Measurements from ENCODE around the gene MAD1L1. TPM values are rescaled to one million over a fixed set of nuclear protein-coding genes. Genes with fewer than 3 reads are reported as not detected.
"Not testable (repeated sequence)": the region's sequence is repeated elsewhere in the genome, so short reads cannot be mapped to it uniquely, and the experiment has no call there.

MAD1L1 gene
- total RNA-seq, 1 donor, result 57.9 TPM

GRCh38 chr7:2076649-2077064 lies 156.1 kb downstream of the MAD1L1 start:
- no peak for DNase-seq (ENCODE audit: low read depth in 2 of 3, low spot score in 2 of 3)

DNA sequence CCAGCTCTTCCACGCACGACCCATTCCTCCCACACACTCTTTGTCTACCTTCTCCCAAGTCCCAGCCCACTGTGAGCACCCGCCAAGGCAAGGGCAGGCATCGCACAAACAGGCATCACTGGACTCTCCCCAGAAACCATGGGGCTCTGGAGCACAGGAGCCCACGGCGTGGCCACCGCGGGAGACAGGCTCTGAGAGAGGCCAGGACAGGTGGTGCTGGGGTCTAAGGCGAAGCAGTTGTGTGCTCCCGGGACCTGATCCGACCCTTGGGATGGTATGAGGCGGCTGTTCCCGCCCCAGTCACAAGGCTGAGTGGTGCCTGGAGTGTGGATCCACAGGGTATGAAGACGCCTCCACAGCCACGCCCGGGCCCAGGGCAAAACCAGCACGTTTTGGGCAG lies 156.9 kb downstream of the MAD1L1 start:
- no peak for DNase-seq (ENCODE audit: low read depth in 2 of 3, low spot score in 2 of 3)

DNA sequence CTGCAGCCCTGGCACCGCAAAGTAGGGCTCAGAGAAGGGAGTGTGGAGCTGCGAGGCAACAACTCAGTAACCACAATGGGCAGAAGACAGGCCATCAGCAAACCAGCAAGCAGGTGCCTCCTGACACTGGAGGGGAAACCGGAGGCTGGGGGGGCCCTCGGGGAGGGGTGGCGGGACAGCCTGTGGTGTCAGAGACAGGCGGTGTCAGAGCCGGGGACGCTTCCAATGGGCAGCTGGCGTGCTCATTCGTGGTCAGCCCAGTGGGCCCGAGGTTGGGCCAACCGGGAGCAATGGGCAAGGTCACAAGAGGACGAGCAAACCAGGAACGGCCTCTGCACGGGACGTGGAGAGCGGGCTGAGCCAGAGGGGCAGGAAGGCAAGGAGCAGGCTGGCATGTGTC lies 158.1 kb downstream of the MAD1L1 start:
- peak in 1 of 3 donors; percentile 43 for DNase-seq (ENCODE audit: low read depth in 2 of 3, low spot score in 2 of 3)

DNA sequence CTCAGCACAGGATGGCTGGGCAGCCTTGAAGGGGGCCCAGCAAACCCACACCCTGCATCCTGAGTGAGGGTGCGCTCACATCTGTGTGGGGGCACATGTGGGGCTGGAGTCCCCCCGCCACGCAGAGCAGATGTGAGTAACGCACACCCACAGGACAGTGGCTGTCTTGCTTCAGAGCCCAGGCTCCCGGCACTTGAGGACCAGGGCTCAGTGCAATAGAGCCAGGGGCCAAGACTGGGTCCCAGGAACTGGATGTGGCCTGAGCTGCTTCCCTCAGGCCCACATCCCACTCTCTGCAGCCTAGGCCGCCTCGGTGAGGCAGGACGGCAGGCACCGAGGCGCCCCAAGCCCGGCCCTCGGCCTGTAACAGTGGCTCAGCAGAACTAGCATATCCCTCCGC lies 159.9 kb downstream of the MAD1L1 start:
- DNase-seq (ENCODE audit: low read depth in 2 of 3, low spot score in 2 of 3), result no peak

GRCh38 chr7:2072042-2072441 lies 160.7 kb downstream of the MAD1L1 start:
- DNase-seq (ENCODE audit: low read depth in 2 of 3, low spot score in 2 of 3), result no peak

DNA sequence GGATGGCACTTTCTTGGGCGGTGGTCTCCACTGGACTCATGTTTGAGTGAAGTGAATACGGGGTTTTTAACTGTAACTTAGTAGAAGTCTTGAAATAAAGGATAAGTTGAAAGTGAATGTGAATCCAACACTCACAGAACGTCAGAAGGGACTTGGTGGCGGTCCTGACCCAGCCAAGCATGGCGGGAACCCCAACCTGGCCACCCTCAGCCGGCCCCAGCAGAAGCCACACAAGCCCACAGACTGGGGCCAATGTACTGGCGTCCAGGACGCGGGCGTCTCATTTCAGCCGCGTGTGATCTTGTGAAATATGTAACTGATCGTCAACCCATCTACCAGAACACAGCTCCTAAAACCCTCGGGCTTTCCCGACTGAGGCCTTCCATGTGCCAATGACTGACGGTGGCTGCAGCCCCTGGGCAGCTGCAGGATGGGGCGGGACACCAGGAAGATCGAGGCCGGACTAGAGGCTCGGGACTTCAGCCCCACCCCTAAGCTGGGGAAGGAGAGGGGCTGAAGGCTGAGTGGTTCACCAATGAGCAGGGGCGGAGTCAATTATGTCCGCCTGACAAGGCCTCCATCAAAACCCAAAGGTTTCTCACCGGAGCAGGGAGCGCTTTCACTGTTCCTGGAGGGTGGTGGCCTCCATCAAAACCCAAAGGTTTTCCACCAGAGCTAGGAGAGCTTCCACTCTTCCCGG lies 161.5 kb downstream of the MAD1L1 start:
- no peak for DNase-seq (ENCODE audit: low read depth in 2 of 3, low spot score in 2 of 3)

DNA sequence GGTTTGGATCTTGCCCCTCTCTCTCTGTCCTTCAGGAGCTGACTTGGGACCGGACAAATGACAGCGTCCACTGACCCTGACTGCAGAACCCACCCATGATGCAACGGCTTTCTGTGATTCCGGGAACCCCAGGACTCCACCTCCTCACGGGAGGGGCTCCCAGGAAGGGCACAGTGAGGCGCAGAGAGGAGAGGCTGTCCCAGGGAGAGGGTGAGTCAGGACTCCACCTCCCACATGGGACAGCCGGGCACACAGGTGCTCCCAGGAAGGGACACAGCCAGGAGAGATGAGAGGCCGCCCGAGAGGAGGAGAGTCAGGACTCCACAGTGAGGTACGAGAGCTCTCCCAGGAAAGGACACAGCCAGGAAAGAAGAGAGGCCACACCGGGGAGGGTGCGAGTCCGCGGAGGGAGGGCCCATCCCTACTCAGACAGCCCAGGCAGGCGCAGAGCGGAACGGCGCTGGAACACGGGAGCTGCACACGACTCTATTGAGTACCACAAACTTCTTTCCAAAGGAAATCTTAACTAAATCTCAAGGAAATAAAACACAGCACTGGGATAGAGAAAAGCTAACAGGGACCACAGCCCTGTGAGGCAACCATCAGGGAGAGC lies 162.5 kb downstream of the MAD1L1 start:
- no peak for DNase-seq (ENCODE audit: low read depth in 2 of 3, low spot score in 2 of 3)

GRCh38 chr7:2069472-2069860 lies 163.3 kb downstream of the MAD1L1 start:
- no peak for DNase-seq (ENCODE audit: low read depth in 2 of 3, low spot score in 2 of 3)

DNA sequence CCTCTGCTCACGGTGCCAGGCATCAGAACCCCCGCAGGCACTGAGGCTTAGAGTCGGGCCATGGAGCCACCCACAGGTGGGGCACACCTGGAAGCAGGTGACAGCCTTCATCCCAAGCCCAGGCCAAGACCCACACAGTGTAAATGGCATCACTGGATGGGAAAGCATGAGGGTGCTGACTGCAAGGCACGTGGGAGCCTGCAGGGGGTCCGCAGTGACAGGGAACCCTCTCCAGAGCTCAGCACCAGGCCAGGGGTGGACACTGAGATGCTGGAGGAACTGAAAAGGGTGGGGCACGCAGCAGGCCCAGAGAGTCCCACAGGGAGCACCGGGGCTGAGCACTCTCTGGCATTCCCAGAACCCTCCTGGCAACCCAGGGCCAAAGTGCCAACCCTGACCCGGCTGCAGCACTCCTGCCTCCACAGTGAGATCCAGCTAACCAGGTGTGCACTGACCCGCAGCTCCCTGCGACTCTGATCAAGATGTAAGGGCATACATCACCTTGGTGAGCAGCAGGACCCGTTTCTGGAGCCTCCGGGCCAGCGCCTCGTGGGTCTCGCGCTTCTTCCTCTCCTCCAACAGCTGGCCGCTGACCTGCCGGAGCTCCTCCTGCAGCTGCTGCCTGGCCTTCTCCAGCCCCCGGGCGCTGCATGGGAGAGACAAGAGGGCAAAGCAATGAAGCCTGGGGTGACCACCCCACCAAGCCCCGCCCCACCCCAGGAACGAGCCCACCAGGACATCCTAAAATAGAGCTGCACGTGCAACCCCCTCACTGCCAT lies 163.9 kb downstream of the MAD1L1 start:
- DNase-seq (ENCODE audit: low read depth in 2 of 3, low spot score in 2 of 3), result no peak

GRCh38 chr7:2066251-2066919 lies 166.4 kb downstream of the MAD1L1 start:
- DNase-seq (ENCODE audit: low read depth in 2 of 3, low spot score in 2 of 3), result peak in 2 of 3 donors; percentile 9 to 19

DNA sequence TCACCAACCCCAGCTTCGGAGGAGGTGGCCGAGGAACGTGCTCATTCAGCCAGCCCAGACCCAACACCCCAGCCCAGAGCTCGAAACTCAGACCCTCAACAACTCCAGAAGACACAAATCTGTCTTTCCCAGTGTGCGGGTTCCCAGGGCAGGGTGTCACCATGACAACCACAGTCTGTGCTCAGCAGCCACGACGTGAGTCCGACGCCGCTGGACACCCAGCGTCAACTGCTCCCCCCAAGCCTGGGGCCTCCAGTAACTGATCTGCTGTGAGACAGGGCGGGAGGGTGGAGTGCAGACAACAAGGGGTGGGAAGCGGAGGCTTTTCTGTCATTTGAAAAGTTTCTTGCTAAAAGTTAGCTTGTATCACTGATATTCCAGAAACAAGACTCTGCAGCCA lies 167.2 kb downstream of the MAD1L1 start:
- DNase-seq (ENCODE audit: low read depth in 2 of 3, low spot score in 2 of 3), result no peak

GRCh38 chr7:2063563-2064260 lies 169.0 kb downstream of the MAD1L1 start:
- no peak for DNase-seq (ENCODE audit: low read depth in 2 of 3, low spot score in 2 of 3)

DNA sequence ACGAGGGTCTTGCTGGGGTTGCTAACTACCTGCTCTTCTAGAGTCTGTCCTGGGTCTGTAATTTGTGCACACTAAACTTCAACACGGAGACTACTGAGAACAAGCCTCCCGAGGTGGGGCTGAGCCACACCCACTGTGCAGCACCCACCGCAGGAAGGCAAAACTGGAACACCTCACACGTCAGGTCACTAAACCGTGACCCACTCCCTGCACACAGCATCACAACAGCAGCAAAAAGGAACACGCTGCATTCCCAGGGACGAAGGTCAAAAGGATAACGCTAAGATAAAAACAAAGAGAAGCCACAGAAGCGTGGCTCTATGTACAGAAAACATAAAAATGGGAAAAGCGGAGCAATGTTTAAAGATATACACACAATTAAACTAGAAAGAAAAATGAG lies 170.1 kb downstream of the MAD1L1 start:
- no peak for DNase-seq (ENCODE audit: low read depth in 2 of 3, low spot score in 2 of 3)

DNA sequence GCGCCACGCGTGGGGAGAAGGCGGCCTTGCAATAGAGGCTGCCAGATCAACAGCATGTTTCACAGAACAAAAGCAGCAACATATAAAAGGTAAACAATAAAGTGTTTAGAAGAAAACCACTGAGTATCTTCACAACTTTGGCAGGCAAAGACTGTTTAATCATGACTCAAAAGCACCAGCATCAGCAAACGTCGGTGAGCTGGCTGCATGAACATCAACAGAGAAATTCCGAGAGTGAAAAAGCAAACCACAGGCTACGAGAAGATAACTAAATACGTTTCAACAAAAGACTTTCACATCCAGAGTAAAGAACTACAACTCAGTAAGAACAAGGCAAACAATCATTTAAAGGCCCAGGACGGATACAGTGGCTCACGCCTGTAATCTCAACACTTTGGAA lies 172.0 kb downstream of the MAD1L1 start:
- DNase-seq (ENCODE audit: low read depth in 2 of 3, low spot score in 2 of 3), result no peak

- DNase-seq (ENCODE audit: low read depth in 2 of 3, low spot score in 2 of 3), result no peak
Observed at GRCh38 chr7:2059964-2060700, 172.6 kb downstream of the MAD1L1 start.

DNA sequence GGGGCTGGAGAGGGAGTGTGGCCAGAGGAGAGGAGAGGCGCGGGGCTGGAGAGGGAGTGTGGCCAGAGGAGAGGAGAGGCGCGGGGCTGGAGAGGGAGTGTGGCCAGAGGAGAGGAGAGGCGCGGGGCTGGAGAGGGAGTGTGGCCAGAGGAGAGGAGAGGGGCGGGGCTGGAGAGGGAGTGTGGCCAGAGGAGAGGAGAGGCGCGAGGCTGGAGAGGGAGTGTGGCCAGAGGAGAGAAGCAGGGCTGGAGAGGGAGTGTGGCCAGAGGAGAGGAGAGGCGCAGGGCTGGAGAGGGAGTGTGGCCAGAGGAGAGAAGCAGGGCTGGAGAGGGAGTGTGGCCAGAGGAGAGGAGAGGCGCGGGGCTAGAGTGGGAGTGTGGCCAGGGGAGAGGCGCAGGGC lies 174.5 kb downstream of the MAD1L1 start:
- DNase-seq (ENCODE audit: low read depth in 2 of 3, low spot score in 2 of 3), result not testable (repeated sequence)

GRCh38 chr7:2055956-2056355 lies 176.8 kb downstream of the MAD1L1 start:
- no peak for DNase-seq (ENCODE audit: low read depth in 2 of 3, low spot score in 2 of 3)

GRCh38 chr7:2054927-2055326 lies 177.8 kb downstream of the MAD1L1 start:
- DNase-seq (ENCODE audit: low read depth in 2 of 3, low spot score in 2 of 3), result no peak

DNA sequence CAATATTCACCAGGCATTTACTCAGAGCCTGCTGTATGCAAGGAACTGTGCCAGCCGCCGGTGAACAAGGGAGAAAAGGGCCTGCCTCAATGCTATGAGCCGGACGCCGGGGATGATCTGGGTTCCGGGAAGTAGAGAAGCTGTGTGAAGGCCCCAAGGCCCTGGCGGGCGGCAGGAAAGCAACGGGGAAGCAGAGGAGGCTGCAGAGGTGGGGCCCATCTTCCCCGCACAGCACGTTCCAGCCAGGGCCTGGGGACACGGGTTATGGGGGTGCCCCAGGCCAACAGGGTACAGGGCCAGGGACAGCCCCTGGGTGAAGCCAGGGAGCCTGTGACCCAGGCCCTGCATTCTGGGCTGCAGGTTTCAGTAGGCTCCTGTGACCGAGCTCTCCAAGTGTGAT lies 179.3 kb downstream of the MAD1L1 start:
- DNase-seq (ENCODE audit: low read depth in 2 of 3, low spot score in 2 of 3), result no peak

- no peak for DNase-seq (ENCODE audit: low read depth in 2 of 3, low spot score in 2 of 3)
Observed at GRCh38 chr7:2052657-2053048, 180.1 kb downstream of the MAD1L1 start.

All from hematopoietic multipotent progenitor cell (in vitro differentiated cells).